H1 (cell line): ENCODE results near the gene CD4.

ENCODE experiments used
- CTCF ChIP-seq, 3 experiments: IDR thresholded peaks; 1 replicate in 2 of 3; 2 replicates in 1 of 3; pipeline versions ENCODE4 v1.5.1 to v1.6.1; 2011; ENCODE audit warnings: low read length in 3 of 3, mild to moderate bottlenecking in 3 of 3, inconsistent platforms in 2 of 3, low read depth in 1 of 3, moderate library complexity in 1 of 3; ENCODE audit not compliant: insufficient read depth in 1 of 3; ENCODE audit errors: control extremely low read depth in 1 of 3
- MAX ChIP-seq: IDR thresholded peaks from 2 replicates; pipeline ENCODE4 v1.6.1; 2012; ENCODE audit warnings: inconsistent platforms
- RXRA ChIP-seq: IDR thresholded peaks from 2 replicates; pipeline ENCODE4 v1.6.1; 2011; ENCODE audit warnings: low read depth, mild to moderate bottlenecking, low read length, moderate library complexity; ENCODE audit not compliant: insufficient read depth

- no peak for TF ChIP-seq CTCF (IDR thresholded peaks at IDR 0.05; ENCODE audit: control extremely low read depth in 1 of 3, insufficient read depth in 1 of 3, low read depth in 1 of 3, low read length in 3 of 3)
- peak; percentile 18; the same call in 1 of the 2 replicates for TF ChIP-seq MAX
- no peak for TF ChIP-seq RXRA
Observed at GRCh38 chr12:6827982-6828780, 38.9 kb downstream of the CD4 start, which contains the start of gene P3H3.
